MCF 10A (cell line): ENCODE data around the gene F7. TPM values are rescaled to one million over a fixed set of nuclear protein-coding genes. Genes with fewer than 3 reads are reported as not detected.

Experiments
- BruUV-seq: library from RNA; stranded (reverse); fragments of 400-500 nt; replicated peaks from 2 replicates; lab custom pipeline; 2021; lab: Mats Ljungman, UMichigan
- CTCF ChIA-PET: fragments of 300-600 bp; sonication (Branson Sonifier 250); formaldehyde crosslinking; extraction: SDS; loops from one replicate; lab custom pipeline; 2021; ENCODE audit warnings: antibody characterized with exemption, inconsistent platforms; lab: Yijun Ruan, JAX
- POLR2A ChIA-PET: fragments of 300-600, 350-650 bp; sonication (Branson Sonifier 250); formaldehyde crosslinking; extraction: SDS; loops from one replicate; lab custom pipeline; 2020; ENCODE audit warnings: antibody characterized with exemption, inconsistent platforms; lab: Yijun Ruan, JAX
- DNase-seq: peaks from one replicate; pipeline ENCODE4 v3.0.0-alpha.2; 2018; ENCODE audit not compliant: unreplicated experiment
- H3K27ac Mint-ChIP-seq: one replicate; pipeline ENCODE4 v1.8.0; 2022; ENCODE audit warnings: mild to moderate bottlenecking, low read depth, mixed read lengths; ENCODE audit not compliant: unreplicated experiment
- H3K27me3 Mint-ChIP-seq: one replicate; pipeline ENCODE4 v1.8.0; 2022; ENCODE audit warnings: mixed read lengths; ENCODE audit not compliant: insufficient read depth, unreplicated experiment
- H3K36me3 Mint-ChIP-seq: one replicate; pipeline ENCODE4 v1.8.0; 2022; ENCODE audit warnings: mild to moderate bottlenecking, moderate library complexity, mixed read lengths; ENCODE audit not compliant: insufficient read depth, unreplicated experiment
- H3K4me1 Mint-ChIP-seq: one replicate; pipeline ENCODE4 v1.8.0; 2022; ENCODE audit warnings: mixed read lengths; ENCODE audit not compliant: insufficient read depth, unreplicated experiment
- H3K4me3 Mint-ChIP-seq: one replicate; pipeline ENCODE4 v1.8.0; 2022; ENCODE audit warnings: mild to moderate bottlenecking, moderate library complexity, mixed read lengths; ENCODE audit not compliant: unreplicated experiment
- H3K9me3 Mint-ChIP-seq: one replicate; pipeline ENCODE4 v1.8.0; 2022; ENCODE audit warnings: mixed read lengths; ENCODE audit not compliant: unreplicated experiment
- CTCF ChIP-seq: fragments of 200-600 bp; IDR thresholded peaks from one replicate; pipeline ENCODE4 v1.8.0; 2022; ENCODE audit warnings: antibody characterized with exemption, mild to moderate bottlenecking; ENCODE audit not compliant: unreplicated experiment
- intact Hi-C: fragments of 100-400 bp; cut with micrococcal nuclease; formaldehyde crosslinking; loops from 2 replicates; pipeline ENCODE4 v1.14.1; 2022
- total RNA-seq: library from RNA; stranded (reverse); gene quantifications from 2 replicates; pipeline ENCODE4 v1.2.3, GENCODE V29; 2022

Gene F7
- total RNA-seq, 1 experiment from 2014 or later: not detected

GRCh38 chr13:113064534-113065405 lies 40.8 kb upstream of the F7 start:
- Mint-ChIP-seq H3K27ac (no peak overlapping the region), H3K27me3 (no peaks in the 10 kb centered on the region), H3K36me3 (no peaks in the 10 kb centered on the region), H3K4me1 (no peaks in the 10 kb centered on the region), H3K9me3 (no peaks in the 10 kb centered on the region), H3K4me3 (no peak overlapping the region)
- POLR2A ChIA-PET: no interaction called here
- intact Hi-C loops: no loop called here
- peak; percentile 62 for DNase-seq
- no TSS peak for BruUV-seq
- no peak for TF ChIP-seq CTCF
- CTCF ChIA-PET: no interaction called here

- no peak for TF ChIP-seq CTCF
- Mint-ChIP-seq H3K4me3 (no peak overlapping the region), H3K27ac (no peak overlapping the region), H3K9me3 (no peaks in the 10 kb centered on the region), H3K36me3 (no peaks in the 10 kb centered on the region), H3K27me3 (no peaks in the 10 kb centered on the region), H3K4me1 (no peaks in the 10 kb centered on the region)
- DNase-seq: no peak
- ChIA-PET CTCF (no interaction called here), POLR2A (no interaction called here)
- no TSS peak for BruUV-seq
- intact Hi-C loops: no loop called here
Measured at GRCh38 chr13:113065406-113066141, 40.0 kb upstream of the F7 start.

GRCh38 chr13:113066142-113066455 lies 39.5 kb upstream of the F7 start:
- H3K27me3 Mint-ChIP-seq: no peaks in the 10 kb centered on the region
- no peak overlapping the region for H3K4me3 Mint-ChIP-seq
- H3K36me3 Mint-ChIP-seq: no peaks in the 10 kb centered on the region
- no peak overlapping the region for H3K27ac Mint-ChIP-seq
- ChIA-PET POLR2A (no interaction called here), CTCF (no interaction called here)
- no TSS peak for BruUV-seq
- H3K9me3 Mint-ChIP-seq: no peaks in the 10 kb centered on the region
- TF ChIP-seq CTCF: no peak
- H3K4me1 Mint-ChIP-seq: no peaks in the 10 kb centered on the region
- intact Hi-C loops: no loop called here
- DNase-seq: no peak

GRCh38 chr13:113066746-113067145 lies 38.8 kb upstream of the F7 start:
- no peaks in the 10 kb centered on the region for H3K36me3 Mint-ChIP-seq
- intact Hi-C loops: no loop called here
- no peak for DNase-seq
- no peaks in the 10 kb centered on the region for H3K27me3 Mint-ChIP-seq
- TF ChIP-seq CTCF: no peak
- CTCF ChIA-PET: no interaction called here
- no TSS peak for BruUV-seq
- H3K27ac Mint-ChIP-seq: no peak overlapping the region
- POLR2A ChIA-PET: no interaction called here
- no peaks in the 10 kb centered on the region for H3K4me1 Mint-ChIP-seq
- no peak overlapping the region for H3K4me3 Mint-ChIP-seq
- H3K9me3 Mint-ChIP-seq: no peaks in the 10 kb centered on the region
